H1 (cell line): Measurements from ENCODE around the gene KCNK3. TPM values are rescaled to one million over a fixed set of nuclear protein-coding genes. Genes with fewer than 3 reads are reported as not detected.

Source experiments
- CBX8 ChIP-seq: fragments of 300-800, 300-1000 bp; sonication (generic); IDR thresholded peaks from 2 replicates; pipeline ENCODE4 v1.7.1; 2016; ENCODE audit warnings: low read depth, low read length, borderline replicate concordance
- FOSL1 ChIP-seq: IDR thresholded peaks from 2 replicates; pipeline ENCODE4 v1.6.1; 2011; ENCODE audit warnings: mild to moderate bottlenecking, low read depth, low read length, moderate library complexity; ENCODE audit not compliant: insufficient read depth
- SUZ12 ChIP-seq: fragments of 200-600 bp; sonication (generic); IDR thresholded peaks from 2 replicates; pipeline ENCODE4 v1.6.1; 2012; ENCODE audit warnings: mild to moderate bottlenecking, inconsistent platforms, low read length, moderate library complexity, mixed read lengths
- polyA plus RNA-seq, 7 experiments: library from polyadenylated mRNA; depleted of rRNA in 3 of 7; stranded (reverse) in 5 of 7; unstranded in 2 of 7; fragments of >200 nt in 5 of 7; fragments of 200-250 nt in 2 of 7; gene quantifications; 1 replicate in 5 of 7; 2 replicates in 1 of 7; 4 replicates in 1 of 7; pipeline versions ENCODE4 v1.2.1 to v1.2.3, GENCODE V29; 2011 to 2013; ENCODE audit warnings: missing spikeins in 2 of 7, mixed read lengths in 2 of 7
- total RNA-seq: library from RNA; stranded (reverse); fragmentation: NEBNext Ultra II Directional; extraction: Animal tissue kit (Norgen Biotek cat#: 25700); gene quantifications from 2 replicates; pipeline ENCODE4 v1.2.1, GENCODE V29; 2021
- TF ChIP-seq, protein P1 (sequence below): fragments of 300-600 bp; sonication (generic); IDR thresholded peaks from 2 replicates; pipeline ENCODE4 v1.7.1; 2012; ENCODE audit warnings: low read length, moderate library complexity, mild to moderate bottlenecking, inconsistent platforms; ENCODE audit not compliant: insufficient replicate concordance

The KCNK3 gene
- total and polyA plus RNA-seq, 2 of the 8 experiments (the other 6 are each of a cell fraction or from before 2014, with no cell fraction given), result 0.29 to 0.30 TPM

DNA sequence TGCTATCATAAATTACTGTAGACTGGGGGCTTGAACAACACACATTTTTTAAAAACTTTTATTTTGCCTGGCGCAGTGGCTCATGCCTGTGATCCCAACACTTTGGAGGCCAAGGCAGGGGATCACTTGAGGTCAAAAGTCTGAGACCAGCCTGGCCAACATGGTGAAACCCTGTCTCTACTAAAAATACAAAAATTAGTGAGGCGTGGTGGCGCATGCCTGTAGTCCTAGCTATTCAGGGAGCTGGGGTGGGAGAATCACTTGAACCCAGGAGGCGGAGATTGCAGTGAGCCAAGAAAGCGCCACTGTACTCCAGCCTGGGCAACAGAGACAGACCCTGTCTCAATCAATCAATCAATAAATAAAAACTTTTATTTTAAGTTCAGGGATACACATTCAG lies 9.1 kb downstream of the KCNK3 start (continued):
- TF ChIP-seq, protein P1, sequence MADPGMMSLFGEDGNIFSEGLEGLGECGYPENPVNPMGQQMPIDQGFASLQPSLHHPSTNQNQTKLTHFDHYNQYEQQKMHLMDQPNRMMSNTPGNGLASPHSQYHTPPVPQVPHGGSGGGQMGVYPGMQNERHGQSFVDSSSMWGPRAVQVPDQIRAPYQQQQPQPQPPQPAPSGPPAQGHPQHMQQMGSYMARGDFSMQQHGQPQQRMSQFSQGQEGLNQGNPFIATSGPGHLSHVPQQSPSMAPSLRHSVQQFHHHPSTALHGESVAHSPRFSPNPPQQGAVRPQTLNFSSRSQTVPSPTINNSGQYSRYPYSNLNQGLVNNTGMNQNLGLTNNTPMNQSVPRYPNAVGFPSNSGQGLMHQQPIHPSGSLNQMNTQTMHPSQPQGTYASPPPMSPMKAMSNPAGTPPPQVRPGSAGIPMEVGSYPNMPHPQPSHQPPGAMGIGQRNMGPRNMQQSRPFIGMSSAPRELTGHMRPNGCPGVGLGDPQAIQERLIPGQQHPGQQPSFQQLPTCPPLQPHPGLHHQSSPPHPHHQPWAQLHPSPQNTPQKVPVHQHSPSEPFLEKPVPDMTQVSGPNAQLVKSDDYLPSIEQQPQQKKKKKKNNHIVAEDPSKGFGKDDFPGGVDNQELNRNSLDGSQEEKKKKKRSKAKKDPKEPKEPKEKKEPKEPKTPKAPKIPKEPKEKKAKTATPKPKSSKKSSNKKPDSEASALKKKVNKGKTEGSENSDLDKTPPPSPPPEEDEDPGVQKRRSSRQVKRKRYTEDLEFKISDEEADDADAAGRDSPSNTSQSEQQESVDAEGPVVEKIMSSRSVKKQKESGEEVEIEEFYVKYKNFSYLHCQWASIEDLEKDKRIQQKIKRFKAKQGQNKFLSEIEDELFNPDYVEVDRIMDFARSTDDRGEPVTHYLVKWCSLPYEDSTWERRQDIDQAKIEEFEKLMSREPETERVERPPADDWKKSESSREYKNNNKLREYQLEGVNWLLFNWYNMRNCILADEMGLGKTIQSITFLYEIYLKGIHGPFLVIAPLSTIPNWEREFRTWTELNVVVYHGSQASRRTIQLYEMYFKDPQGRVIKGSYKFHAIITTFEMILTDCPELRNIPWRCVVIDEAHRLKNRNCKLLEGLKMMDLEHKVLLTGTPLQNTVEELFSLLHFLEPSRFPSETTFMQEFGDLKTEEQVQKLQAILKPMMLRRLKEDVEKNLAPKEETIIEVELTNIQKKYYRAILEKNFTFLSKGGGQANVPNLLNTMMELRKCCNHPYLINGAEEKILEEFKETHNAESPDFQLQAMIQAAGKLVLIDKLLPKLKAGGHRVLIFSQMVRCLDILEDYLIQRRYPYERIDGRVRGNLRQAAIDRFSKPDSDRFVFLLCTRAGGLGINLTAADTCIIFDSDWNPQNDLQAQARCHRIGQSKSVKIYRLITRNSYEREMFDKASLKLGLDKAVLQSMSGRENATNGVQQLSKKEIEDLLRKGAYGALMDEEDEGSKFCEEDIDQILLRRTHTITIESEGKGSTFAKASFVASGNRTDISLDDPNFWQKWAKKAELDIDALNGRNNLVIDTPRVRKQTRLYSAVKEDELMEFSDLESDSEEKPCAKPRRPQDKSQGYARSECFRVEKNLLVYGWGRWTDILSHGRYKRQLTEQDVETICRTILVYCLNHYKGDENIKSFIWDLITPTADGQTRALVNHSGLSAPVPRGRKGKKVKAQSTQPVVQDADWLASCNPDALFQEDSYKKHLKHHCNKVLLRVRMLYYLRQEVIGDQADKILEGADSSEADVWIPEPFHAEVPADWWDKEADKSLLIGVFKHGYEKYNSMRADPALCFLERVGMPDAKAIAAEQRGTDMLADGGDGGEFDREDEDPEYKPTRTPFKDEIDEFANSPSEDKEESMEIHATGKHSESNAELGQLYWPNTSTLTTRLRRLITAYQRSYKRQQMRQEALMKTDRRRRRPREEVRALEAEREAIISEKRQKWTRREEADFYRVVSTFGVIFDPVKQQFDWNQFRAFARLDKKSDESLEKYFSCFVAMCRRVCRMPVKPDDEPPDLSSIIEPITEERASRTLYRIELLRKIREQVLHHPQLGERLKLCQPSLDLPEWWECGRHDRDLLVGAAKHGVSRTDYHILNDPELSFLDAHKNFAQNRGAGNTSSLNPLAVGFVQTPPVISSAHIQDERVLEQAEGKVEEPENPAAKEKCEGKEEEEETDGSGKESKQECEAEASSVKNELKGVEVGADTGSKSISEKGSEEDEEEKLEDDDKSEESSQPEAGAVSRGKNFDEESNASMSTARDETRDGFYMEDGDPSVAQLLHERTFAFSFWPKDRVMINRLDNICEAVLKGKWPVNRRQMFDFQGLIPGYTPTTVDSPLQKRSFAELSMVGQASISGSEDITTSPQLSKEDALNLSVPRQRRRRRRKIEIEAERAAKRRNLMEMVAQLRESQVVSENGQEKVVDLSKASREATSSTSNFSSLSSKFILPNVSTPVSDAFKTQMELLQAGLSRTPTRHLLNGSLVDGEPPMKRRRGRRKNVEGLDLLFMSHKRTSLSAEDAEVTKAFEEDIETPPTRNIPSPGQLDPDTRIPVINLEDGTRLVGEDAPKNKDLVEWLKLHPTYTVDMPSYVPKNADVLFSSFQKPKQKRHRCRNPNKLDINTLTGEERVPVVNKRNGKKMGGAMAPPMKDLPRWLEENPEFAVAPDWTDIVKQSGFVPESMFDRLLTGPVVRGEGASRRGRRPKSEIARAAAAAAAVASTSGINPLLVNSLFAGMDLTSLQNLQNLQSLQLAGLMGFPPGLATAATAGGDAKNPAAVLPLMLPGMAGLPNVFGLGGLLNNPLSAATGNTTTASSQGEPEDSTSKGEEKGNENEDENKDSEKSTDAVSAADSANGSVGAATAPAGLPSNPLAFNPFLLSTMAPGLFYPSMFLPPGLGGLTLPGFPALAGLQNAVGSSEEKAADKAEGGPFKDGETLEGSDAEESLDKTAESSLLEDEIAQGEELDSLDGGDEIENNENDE, result no peak
- TF ChIP-seq SUZ12 (no peak), FOSL1 (no peak), CBX8 (no peak)
